A549 (cell line): ENCODE measurements around the gene C7orf57. TPM values are rescaled to one million over a fixed set of nuclear protein-coding genes. Genes with fewer than 3 reads are reported as not detected.

Experiments used
- ATOH8 ChIP-seq: fragments of 250-450 bp; sonication (Bioruptor Pico); IDR thresholded peaks from 2 replicates; pipeline ENCODE4 v1.5.0; 2020; ENCODE audit warnings: low read depth, mild to moderate bottlenecking, moderate library complexity
- BCL3 ChIP-seq: fragments of >200 bp; sonication (Bioruptor Twin); formaldehyde crosslinking; IDR thresholded peaks from 3 replicates; pipeline ENCODE4 v1.6.1; 2016
- CBX8 ChIP-seq: fragments of 200-600 bp; sonication (generic); IDR thresholded peaks from 2 replicates; pipeline ENCODE4 v1.6.1; 2016
- CEBPB ChIP-seq, 2 experiments: fragments of >200 bp in 1 of 2; sonication (Bioruptor Twin) in 1 of 2; formaldehyde crosslinking in 1 of 2; IDR thresholded peaks; 2 replicates each; pipeline ENCODE4 v1.6.1; 2012 to 2016
- CHD2 ChIP-seq: fragments of 150-350 bp; IDR thresholded peaks from 2 replicates; pipeline ENCODE4 v1.6.1; 2014; ENCODE audit warnings: low read length; ENCODE audit not compliant: partially characterized antibody
- CHD4 ChIP-seq: fragments of 200-600 bp; sonication (generic); IDR thresholded peaks from 2 replicates; pipeline ENCODE4 v1.6.1; 2016; ENCODE audit warnings: antibody characterized with exemption, mild to moderate bottlenecking, borderline replicate concordance
- E2F6 ChIP-seq: IDR thresholded peaks from 2 replicates; pipeline ENCODE4 v1.6.1; 2012; ENCODE audit warnings: low read depth, borderline replicate concordance
- EHF ChIP-seq: fragments of 250-450 bp; sonication (Bioruptor Pico); IDR thresholded peaks from 2 replicates; pipeline ENCODE4 v1.5.0; 2020; ENCODE audit warnings: mild to moderate bottlenecking
- EHMT2 ChIP-seq: fragments of 200-600 bp; sonication (generic); IDR thresholded peaks from 2 replicates; pipeline ENCODE4 v1.6.1; 2016; ENCODE audit warnings: antibody characterized with exemption, low read depth, mild to moderate bottlenecking, moderate library complexity
- ELK1 ChIP-seq: fragments of 150-350 bp; IDR thresholded peaks from 2 replicates; pipeline ENCODE4 v1.6.1; 2014; ENCODE audit warnings: low read depth, mild to moderate bottlenecking, low read length
- FOSB ChIP-seq: fragments of 250-450 bp; sonication (Bioruptor Pico); IDR thresholded peaks from 2 replicates; pipeline ENCODE4 v1.5.0; 2020; ENCODE audit warnings: mild to moderate bottlenecking, moderate library complexity
- FOSL2 ChIP-seq, 2 experiments: fragments of 450-650 bp in 1 of 2; fragments of >200 bp in 1 of 2; sonication (Bioruptor Twin) in 1 of 2; formaldehyde crosslinking; IDR thresholded peaks; 2 replicates each; pipeline versions ENCODE4 v1.5.0 to v1.6.1; 2016 to 2020; ENCODE audit warnings: mild to moderate bottlenecking in 1 of 2, moderate library complexity in 1 of 2
- FOXS1 ChIP-seq: fragments of 250-450 bp; sonication (Bioruptor Pico); IDR thresholded peaks from 2 replicates; pipeline ENCODE4 v1.5.0; 2020; ENCODE audit warnings: mild to moderate bottlenecking, moderate library complexity
- GATA3 ChIP-seq: IDR thresholded peaks from 2 replicates; pipeline ENCODE4 v1.6.1; 2012; ENCODE audit warnings: borderline replicate concordance
- HES2 ChIP-seq: fragments of >200 bp; sonication (Bioruptor Twin); formaldehyde crosslinking; IDR thresholded peaks from 2 replicates; pipeline ENCODE4 v1.6.1; 2016
- HEYL ChIP-seq: fragments of 250-450 bp; sonication (Bioruptor Pico); IDR thresholded peaks from 2 replicates; pipeline ENCODE4 v1.8.0; 2021; ENCODE audit warnings: mild to moderate bottlenecking, moderate library complexity
- HMGXB4 ChIP-seq: fragments of 250-450 bp; sonication (Bioruptor Pico); IDR thresholded peaks from 2 replicates; pipeline ENCODE4 v1.5.0; 2021; ENCODE audit warnings: mild to moderate bottlenecking, moderate library complexity, borderline replicate concordance
- HOXB5 ChIP-seq: fragments of 250-450 bp; sonication (Bioruptor Pico); IDR thresholded peaks from 2 replicates; pipeline ENCODE4 v1.5.0; 2020; ENCODE audit warnings: mild to moderate bottlenecking, moderate library complexity
- KDM1A ChIP-seq: fragments of 200-600 bp; sonication (generic); IDR thresholded peaks from 2 replicates; pipeline ENCODE4 v1.6.1; 2016; ENCODE audit warnings: low read depth, mild to moderate bottlenecking
- MAFK ChIP-seq: fragments of 450-650 bp; IDR thresholded peaks from 2 replicates; pipeline ENCODE4 v1.6.1; 2014; ENCODE audit not compliant: partially characterized antibody
- MAX ChIP-seq: IDR thresholded peaks from 2 replicates; pipeline ENCODE4 v1.6.1; 2012
- MAZ ChIP-seq: fragments of 150-350 bp; IDR thresholded peaks from 2 replicates; pipeline ENCODE4 v1.6.1; 2014; ENCODE audit warnings: antibody characterized with exemption, low read depth, low read length, borderline replicate concordance
- MYC ChIP-seq: IDR thresholded peaks from 2 replicates; pipeline ENCODE4 v1.6.1; 2012; ENCODE audit warnings: mild to moderate bottlenecking, inconsistent platforms, low read length, improper control_type of control experiment, borderline replicate concordance
- NPAS2 ChIP-seq: fragments of 250-450 bp; sonication (Bioruptor Pico); IDR thresholded peaks from 2 replicates; pipeline ENCODE4 v1.8.0; 2022; ENCODE audit warnings: mild to moderate bottlenecking, moderate library complexity, borderline replicate concordance
- NR3C1 ChIP-seq: fragments of >200 bp; sonication (Bioruptor Twin); formaldehyde crosslinking; IDR thresholded peaks from 3 replicates; pipeline ENCODE4 v1.6.1; 2017
- PBX3 ChIP-seq: IDR thresholded peaks from 2 replicates; pipeline ENCODE4 v1.6.1; 2012
- PHF8 ChIP-seq: fragments of 200-600 bp; sonication (generic); IDR thresholded peaks from 2 replicates; pipeline ENCODE4 v1.6.1; 2016; ENCODE audit warnings: low read depth, mild to moderate bottlenecking, antibody characterized with exemption, moderate library complexity, borderline replicate concordance
- POLR2AphosphoS2 ChIP-seq: conservative IDR thresholded peaks from 2 replicates; pipeline ENCODE4 v1.6.1; 2012; ENCODE audit warnings: low read length, improper control_type of control experiment, inconsistent platforms
- RAD21 ChIP-seq, 2 experiments: fragments of >200 bp in 1 of 2; sonication (Bioruptor Twin) in 1 of 2; formaldehyde crosslinking in 1 of 2; IDR thresholded peaks in 1 of 2; conservative IDR thresholded peaks in 1 of 2; 2 replicates in 1 of 2; 3 replicates in 1 of 2; pipeline ENCODE4 v1.6.1; 2012 to 2018; ENCODE audit warnings: inconsistent platforms in 1 of 2
- SMC3 ChIP-seq: fragments of >200 bp; sonication (Bioruptor Twin); formaldehyde crosslinking; IDR thresholded peaks from 3 replicates; pipeline ENCODE4 v1.6.1; 2018; ENCODE audit warnings: inconsistent platforms
- SREBF2 ChIP-seq: fragments of 450-650 bp; IDR thresholded peaks from 2 replicates; pipeline ENCODE4 v1.6.1; 2014; ENCODE audit warnings: mild to moderate bottlenecking, moderate library complexity
- TP53 ChIP-seq: fragments of 250-450 bp; sonication (Bioruptor Pico); IDR thresholded peaks from 2 replicates; pipeline ENCODE4 v1.5.0; 2021; ENCODE audit warnings: mild to moderate bottlenecking, moderate library complexity
- USF2 ChIP-seq: fragments of 450-650 bp; IDR thresholded peaks from 2 replicates; pipeline ENCODE4 v1.6.1; 2014; ENCODE audit warnings: antibody characterized with exemption
- polyA plus RNA-seq, 4 experiments: library from polyadenylated mRNA; depleted of rRNA in 3 of 4; stranded (reverse); fragments of >200 nt; fragmentation: RNase III in 1 of 4; extraction: RNeasy Plus Mini Kit Qiagen cat#74134 plus additional on column Dnase treatment in 1 of 4; gene quantifications; 2 replicates in 3 of 4; 3 replicates in 1 of 4; pipeline ENCODE4 v1.2.3, GENCODE V29; 2011 to 2017

Gene C7orf57
- polyA plus RNA-seq, 2 of the 4 experiments (the other 2 are of a cell fraction): 0.05 to 0.09 TPM

GRCh38 chr7:48084727-48085432 is 49.5 kb downstream of the C7orf57 start (continued):
- TF ChIP-seq SREBF2 (no peak), E2F6 (peak; percentile 86), CHD4 (no peak), POLR2AphosphoS2 (no peak), FOXS1 (CRISPR knock-in tag) (peak; percentile 75; the same call in 1 of the 2 replicates), RAD21 (conservative IDR thresholded peaks at IDR 0.05 in 1 of 2, IDR thresholded peaks at IDR 0.05 in 1 of 2) (peak; percentile 3 to 48; a peak in 3 of 5 replicates), PBX3 (no peak), MAZ (no peak), NPAS2 (CRISPR knock-in tag) (0 out of 2 replicates have a peak, but pooled peaks have one; percentile 50), FOSL2 (IDR thresholded peaks at IDR 0.05) (peak; percentile 98), FOSL2 (CRISPR knock-in tag; IDR thresholded peaks at IDR 0.05) (peak; percentile 99), EHMT2 (no peak), MAFK (peak; percentile 88), ELK1 (no peak), ATOH8 (CRISPR knock-in tag) (peak; percentile 79), EHF (CRISPR knock-in tag) (peak; percentile 74; the same call in 1 of the 2 replicates), HEYL (peak; percentile 88; the same call in 1 of the 2 replicates), CEBPB (IDR thresholded peaks at IDR 0.05) (peak; percentile 31 to 69; a peak in 2 of 4 replicates), CBX8 (no peak), HMGXB4 (CRISPR knock-in tag) (0 out of 2 replicates have a peak, but pooled peaks have one; percentile 59), KDM1A (no peak), NR3C1 (no peak), CHD2 (no peak), TP53 (peak; percentile 91), HES2 (no peak), BCL3 (peak; percentile 68; the same call in 1 of the 3 replicates), MYC (0 out of 2 replicates have a peak, but pooled peaks have one; percentile 6), SMC3 (0 out of 3 replicates have a peak, but pooled peaks have one; percentile 16), USF2 (peak; percentile 74), PHF8 (no peak), GATA3 (peak; percentile 78), HOXB5 (CRISPR knock-in tag) (peak; percentile 83), MAX (peak; percentile 91), FOSB (no peak)
